Stimulated activated naive CD8-positive, alpha-beta T cell treated with anti-CD3 and anti-CD28 coated beads, Interleukin-15, amount 100 ng/mL, for 72 hours (primary cell): ENCODE measurements around the gene RPRM.
A peak's percentile ranks its signal among the peaks of the same experiment; 100 is the strongest.
"Not testable (repeated sequence)": the region's sequence is repeated elsewhere in the genome, so short reads cannot be mapped to it uniquely, and the experiment has no call there.

Experiments used
- ATAC-seq: fragments of 150-1000 bp; cut with Tn5 transposase; 2 replicates; pipeline ENCODE4 v1.10.0; 2021; ENCODE audit warnings: mild to moderate bottlenecking, moderate library complexity
- DNase-seq, 2 donors: peaks; one replicate each; pipeline ENCODE4 v3.0.0; 2021 to 2022
- H3K27ac Mint-ChIP-seq, 2 donors: one replicate each; pipeline ENCODE4 v1.8.0; 2022; ENCODE audit warnings: mild to moderate bottlenecking in 2 of 2, mixed read lengths in 2 of 2, moderate library complexity in 2 of 2
- H3K27me3 Mint-ChIP-seq: one replicate; pipeline ENCODE4 v1.8.0; 2022; ENCODE audit warnings: mixed read lengths
- H3K4me1 Mint-ChIP-seq: one replicate; pipeline ENCODE4 v1.8.0; 2022; ENCODE audit warnings: mild to moderate bottlenecking, mixed read lengths
- H3K4me3 Mint-ChIP-seq, 2 donors: one replicate each; pipeline ENCODE4 v1.8.0; 2022; ENCODE audit warnings: mild to moderate bottlenecking in 2 of 2, mixed read lengths in 2 of 2, moderate library complexity in 1 of 2
- H3K9me3 Mint-ChIP-seq, 2 donors: one replicate each; pipeline ENCODE4 v1.8.0; 2022; ENCODE audit warnings: mixed read lengths in 2 of 2

RPRM gene

GRCh38 chr2:153474876-153475435, 3.6 kb downstream of the RPRM start:
- peaks cover 67% of the 10 kb centered on the region for H3K27me3 Mint-ChIP-seq
- no peak for ATAC-seq
- H3K27ac Mint-ChIP-seq, result peak overlapping the region in 1 of 2 donors; percentile 20
- no peak overlapping the region for H3K4me3 Mint-ChIP-seq
- no peaks in the 10 kb centered on the region for H3K9me3 Mint-ChIP-seq
- peaks cover 29% of the 10 kb centered on the region for H3K4me1 Mint-ChIP-seq
- no peak for DNase-seq

GRCh38 chr2:153474407-153474806, 4.2 kb downstream of the RPRM start:
- ATAC-seq (no peak), DNase-seq (no peak)
- Mint-ChIP-seq H3K4me3 (no peak overlapping the region), H3K9me3 (no peaks in the 10 kb centered on the region), H3K27ac (no peak overlapping the region), H3K4me1 (peaks cover 28% of the 10 kb centered on the region), H3K27me3 (peaks cover 62% of the 10 kb centered on the region)

- Mint-ChIP-seq H3K4me3 (no peak overlapping the region), H3K27me3 (peaks cover 36% of the 10 kb centered on the region), H3K9me3 (no peaks in the 10 kb centered on the region), H3K4me1 (no peaks in the 10 kb centered on the region), H3K27ac (no peak overlapping the region)
- ATAC-seq, result no peak
- DNase-seq, result no peak
These were observed 7.7 kb downstream of the RPRM start for GRCh38 chr2:153470867-153471266.

- ATAC-seq, result no peak
- Mint-ChIP-seq H3K27ac (no peak overlapping the region), H3K4me1 (no peaks in the 10 kb centered on the region), H3K4me3 (no peak overlapping the region), H3K9me3 (no peaks in the 10 kb centered on the region), H3K27me3 (peaks cover 31% of the 10 kb centered on the region)
- DNase-seq, result no peak
These were observed 14.2 kb downstream of the RPRM start for GRCh38 chr2:153464395-153464794.

- Mint-ChIP-seq H3K27ac (no peak overlapping the region), H3K4me3 (no peak overlapping the region), H3K4me1 (no peaks in the 10 kb centered on the region), H3K27me3 (peaks cover 44% of the 10 kb centered on the region), H3K9me3 (no peaks in the 10 kb centered on the region)
- ATAC-seq (no peak), DNase-seq (no peak)
These were observed 16.2 kb downstream of the RPRM start for GRCh38 chr2:153462338-153462859.

GRCh38 chr2:153461453-153461852, 17.1 kb downstream of the RPRM start:
- no peak for DNase-seq
- H3K27ac Mint-ChIP-seq, result no peak overlapping the region
- H3K9me3 Mint-ChIP-seq, result no peaks in the 10 kb centered on the region
- ATAC-seq, result no peak
- no peaks in the 10 kb centered on the region for H3K4me1 Mint-ChIP-seq
- H3K4me3 Mint-ChIP-seq, result no peak overlapping the region
- H3K27me3 Mint-ChIP-seq, result peaks cover 44% of the 10 kb centered on the region

GRCh38 chr2:153455861-153456260, 22.7 kb downstream of the RPRM start:
- no peak overlapping the region for H3K27ac Mint-ChIP-seq
- ATAC-seq (no peak), DNase-seq (no peak)
- H3K9me3 Mint-ChIP-seq, result no peaks in the 10 kb centered on the region
- no peak overlapping the region for H3K4me3 Mint-ChIP-seq
- no peaks in the 10 kb centered on the region for H3K4me1 Mint-ChIP-seq
- H3K27me3 Mint-ChIP-seq, result peaks cover 34% of the 10 kb centered on the region

- ATAC-seq (no peak), DNase-seq (no peak)
- H3K4me1 Mint-ChIP-seq, result no peaks in the 10 kb centered on the region
- peaks cover 31% of the 10 kb centered on the region for H3K27me3 Mint-ChIP-seq
- no peaks in the 10 kb centered on the region for H3K9me3 Mint-ChIP-seq
- H3K4me3 Mint-ChIP-seq, result no peak overlapping the region
- no peak overlapping the region for H3K27ac Mint-ChIP-seq
These were observed 23.2 kb downstream of the RPRM start for GRCh38 chr2:153455403-153455802.

- Mint-ChIP-seq H3K27ac (no peak overlapping the region), H3K4me1 (no peaks in the 10 kb centered on the region), H3K9me3 (no peaks in the 10 kb centered on the region), H3K27me3 (peaks cover 7% of the 10 kb centered on the region), H3K4me3 (no peak overlapping the region)
- no peak for ATAC-seq
- no peak for DNase-seq
These were observed 27.0 kb downstream of the RPRM start for GRCh38 chr2:153451611-153452010.

GRCh38 chr2:153443106-153443505, 35.5 kb downstream of the RPRM start:
- no peak for DNase-seq
- Mint-ChIP-seq H3K4me3 (no peak overlapping the region), H3K9me3 (peaks cover 6 to 19% of the 10 kb centered on the region in 2 donors), H3K4me1 (no peaks in the 10 kb centered on the region), H3K27me3 (no peaks in the 10 kb centered on the region), H3K27ac (no peak overlapping the region)
- ATAC-seq, result no peak

- H3K27me3 Mint-ChIP-seq, H3K4me3 Mint-ChIP-seq, H3K4me1 Mint-ChIP-seq, DNase-seq, ATAC-seq, H3K27ac Mint-ChIP-seq: not testable (repeated sequence)
- H3K9me3 Mint-ChIP-seq, result peaks cover 6 to 19% of the 10 kb centered on the region in 2 donors
These were observed 35.9 kb downstream of the RPRM start for GRCh38 chr2:153442616-153443015.

GRCh38 chr2:153440090-153440489, 38.5 kb downstream of the RPRM start:
- H3K27me3 Mint-ChIP-seq, ATAC-seq, H3K4me3 Mint-ChIP-seq, H3K27ac Mint-ChIP-seq, DNase-seq, H3K4me1 Mint-ChIP-seq: not testable (repeated sequence)
- peaks cover 10 to 19% of the 10 kb centered on the region in 2 donors for H3K9me3 Mint-ChIP-seq

GRCh38 chr2:153433403-153433802, 45.2 kb downstream of the RPRM start:
- Mint-ChIP-seq H3K4me3 (no peak overlapping the region), H3K4me1 (no peaks in the 10 kb centered on the region), H3K9me3 (peaks cover 3 to 5% of the 10 kb centered on the region in 2 donors), H3K27ac (no peak overlapping the region), H3K27me3 (no peaks in the 10 kb centered on the region)
- DNase-seq, result no peak
- ATAC-seq, result no peak

GRCh38 chr2:153432381-153432780, 46.2 kb downstream of the RPRM start:
- H3K4me1 Mint-ChIP-seq, result no peaks in the 10 kb centered on the region
- ATAC-seq, result no peak
- H3K27ac Mint-ChIP-seq, result no peak overlapping the region
- DNase-seq, result no peak
- no peak overlapping the region for H3K4me3 Mint-ChIP-seq
- no peaks in the 10 kb centered on the region for H3K27me3 Mint-ChIP-seq
- H3K9me3 Mint-ChIP-seq, result peaks cover 0 to 5% of the 10 kb centered on the region in 2 donors

- Mint-ChIP-seq H3K27ac (no peak overlapping the region), H3K9me3 (no peaks in the 10 kb centered on the region), H3K27me3 (no peaks in the 10 kb centered on the region), H3K4me3 (no peak overlapping the region), H3K4me1 (no peaks in the 10 kb centered on the region)
- DNase-seq, result no peak
- no peak for ATAC-seq
These were observed 47.4 kb downstream of the RPRM start for GRCh38 chr2:153431114-153431513.
